ENCODE measurements around the gene SYT1.

Gene SYT1

DNA sequence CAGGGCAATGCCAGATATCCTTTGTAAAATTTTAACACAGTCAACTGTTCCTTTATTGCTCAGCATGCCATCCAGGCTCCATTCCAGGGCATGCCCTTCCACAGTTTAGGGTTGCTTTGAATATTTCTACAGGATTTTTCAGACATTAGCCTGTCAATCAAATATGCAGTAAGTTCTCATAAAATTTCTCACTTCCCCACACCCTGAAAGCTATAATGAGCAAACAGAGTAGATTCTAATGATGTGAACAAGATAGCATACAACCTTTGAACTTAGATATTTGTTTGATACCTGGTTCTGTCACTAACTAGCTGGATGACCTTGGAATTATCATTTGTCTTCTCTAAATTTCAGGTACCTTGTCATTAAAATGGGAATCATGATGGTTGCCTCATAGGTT, 251.2 kb downstream of the SYT1 start:
- no peaks in the 10 kb centered on the region for H3K9me3 ChIP-seq (ENCODE audit: severe bottlenecking)
- no peak for ATAC-seq (ENCODE audit: low read depth)
- TF ChIP-seq, protein P1, sequence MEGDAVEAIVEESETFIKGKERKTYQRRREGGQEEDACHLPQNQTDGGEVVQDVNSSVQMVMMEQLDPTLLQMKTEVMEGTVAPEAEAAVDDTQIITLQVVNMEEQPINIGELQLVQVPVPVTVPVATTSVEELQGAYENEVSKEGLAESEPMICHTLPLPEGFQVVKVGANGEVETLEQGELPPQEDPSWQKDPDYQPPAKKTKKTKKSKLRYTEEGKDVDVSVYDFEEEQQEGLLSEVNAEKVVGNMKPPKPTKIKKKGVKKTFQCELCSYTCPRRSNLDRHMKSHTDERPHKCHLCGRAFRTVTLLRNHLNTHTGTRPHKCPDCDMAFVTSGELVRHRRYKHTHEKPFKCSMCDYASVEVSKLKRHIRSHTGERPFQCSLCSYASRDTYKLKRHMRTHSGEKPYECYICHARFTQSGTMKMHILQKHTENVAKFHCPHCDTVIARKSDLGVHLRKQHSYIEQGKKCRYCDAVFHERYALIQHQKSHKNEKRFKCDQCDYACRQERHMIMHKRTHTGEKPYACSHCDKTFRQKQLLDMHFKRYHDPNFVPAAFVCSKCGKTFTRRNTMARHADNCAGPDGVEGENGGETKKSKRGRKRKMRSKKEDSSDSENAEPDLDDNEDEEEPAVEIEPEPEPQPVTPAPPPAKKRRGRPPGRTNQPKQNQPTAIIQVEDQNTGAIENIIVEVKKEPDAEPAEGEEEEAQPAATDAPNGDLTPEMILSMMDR (IDR thresholded peaks at IDR 0.05; ENCODE audit: poor library complexity, severe bottlenecking) = no peak

DNA sequence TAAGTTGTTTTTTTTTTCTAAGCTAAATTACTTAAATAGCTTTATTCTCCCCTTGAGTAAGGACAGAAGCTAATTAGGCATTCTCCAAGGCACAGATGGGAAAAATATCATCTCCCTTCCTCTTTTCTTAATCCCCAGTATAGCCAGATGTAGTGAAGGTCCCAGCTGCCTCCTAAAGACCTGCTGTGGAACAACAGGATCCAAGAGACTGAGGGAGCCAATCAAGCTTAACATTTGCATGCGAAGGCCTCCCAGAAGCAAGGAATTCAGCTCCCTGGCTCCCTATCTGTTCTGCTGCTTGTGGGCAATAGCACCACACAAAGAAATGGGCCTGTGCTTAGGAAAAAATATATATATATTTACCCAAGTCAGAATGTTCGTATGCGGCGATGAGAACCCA, 255.2 kb downstream of the SYT1 start:
- DNase-seq (ENCODE audit: low spot score) (no peak), ATAC-seq (ENCODE audit: low read depth) (no peak)
- H3K9me3 ChIP-seq (ENCODE audit: severe bottlenecking) = no peaks in the 10 kb centered on the region

More for the DNA sequence above, 251.2 kb downstream of the SYT1 start:
- Histone ChIP-seq H3K27ac (ENCODE audit: poor library complexity, severe bottlenecking) (no peak overlapping the region), H3K27me3 (ENCODE audit: insufficient read depth, poor library complexity, severe bottlenecking) (no peaks in the 10 kb centered on the region), H3K4me1 (ENCODE audit: insufficient read depth, poor library complexity, severe bottlenecking) (no peaks in the 10 kb centered on the region), H3K4me3 (ENCODE audit: severe bottlenecking) (no peak overlapping the region), H3K36me3 (ENCODE audit: low read depth) (no peaks in the 10 kb centered on the region)
- DNase-seq (ENCODE audit: low spot score) = no peak

GRCh38 chr12:79121486-79121885, 256.9 kb downstream of the SYT1 start:
- TF ChIP-seq, protein P1 (IDR thresholded peaks at IDR 0.05; ENCODE audit: poor library complexity, severe bottlenecking) = peak; percentile 45
- H3K27ac ChIP-seq (ENCODE audit: poor library complexity, severe bottlenecking) = no peak overlapping the region
- ATAC-seq (ENCODE audit: low read depth) (peak; percentile 27; the same call in 1 of the 3 replicates), DNase-seq (ENCODE audit: low spot score) (no peak)
- H3K4me3 ChIP-seq (ENCODE audit: severe bottlenecking) = no peak overlapping the region
- no peaks in the 10 kb centered on the region for H3K36me3 ChIP-seq (ENCODE audit: low read depth)
- no peaks in the 10 kb centered on the region for H3K27me3 ChIP-seq (ENCODE audit: insufficient read depth, poor library complexity, severe bottlenecking)
- H3K9me3 ChIP-seq (ENCODE audit: severe bottlenecking) = no peaks in the 10 kb centered on the region
- H3K4me1 ChIP-seq (ENCODE audit: insufficient read depth, poor library complexity, severe bottlenecking) = no peaks in the 10 kb centered on the region

More for the DNA sequence above, 255.2 kb downstream of the SYT1 start:
- Histone ChIP-seq H3K27me3 (ENCODE audit: insufficient read depth, poor library complexity, severe bottlenecking) (no peaks in the 10 kb centered on the region), H3K27ac (ENCODE audit: poor library complexity, severe bottlenecking) (no peak overlapping the region), H3K4me3 (ENCODE audit: severe bottlenecking) (no peak overlapping the region), H3K4me1 (ENCODE audit: insufficient read depth, poor library complexity, severe bottlenecking) (no peaks in the 10 kb centered on the region), H3K36me3 (ENCODE audit: low read depth) (no peaks in the 10 kb centered on the region)
- TF ChIP-seq, protein P1 (IDR thresholded peaks at IDR 0.05; ENCODE audit: poor library complexity, severe bottlenecking) = no peak

DNA sequence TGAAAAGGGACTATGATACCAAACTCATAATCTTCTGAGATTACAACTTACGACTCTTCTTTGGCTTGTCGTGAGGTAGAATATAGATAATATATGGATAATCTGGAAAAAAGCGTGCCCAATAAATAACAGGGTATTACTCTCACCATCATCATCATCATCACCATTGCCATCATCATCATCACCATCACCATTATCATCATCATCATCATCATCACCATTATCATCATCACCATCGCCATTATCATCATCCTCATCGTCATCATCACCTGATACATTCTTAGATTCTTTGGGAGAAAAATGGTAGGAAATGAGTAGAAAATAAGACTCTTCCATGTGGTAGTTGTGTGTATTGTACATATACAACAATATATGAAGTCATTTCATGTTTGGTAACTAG, 259.8 kb downstream of the SYT1 start:
- no peak for DNase-seq (ENCODE audit: low spot score)
- TF ChIP-seq, protein P1 (IDR thresholded peaks at IDR 0.05; ENCODE audit: poor library complexity, severe bottlenecking) = no peak
- Histone ChIP-seq H3K4me3 (ENCODE audit: severe bottlenecking) (no peak overlapping the region), H3K27me3 (ENCODE audit: insufficient read depth, poor library complexity, severe bottlenecking) (no peaks in the 10 kb centered on the region), H3K36me3 (ENCODE audit: low read depth) (no peaks in the 10 kb centered on the region), H3K9me3 (ENCODE audit: severe bottlenecking) (no peaks in the 10 kb centered on the region), H3K4me1 (ENCODE audit: insufficient read depth, poor library complexity, severe bottlenecking) (peaks cover 4% of the 10 kb centered on the region), H3K27ac (ENCODE audit: poor library complexity, severe bottlenecking) (no peak overlapping the region)
- ATAC-seq (ENCODE audit: low read depth) = no peak

DNA sequence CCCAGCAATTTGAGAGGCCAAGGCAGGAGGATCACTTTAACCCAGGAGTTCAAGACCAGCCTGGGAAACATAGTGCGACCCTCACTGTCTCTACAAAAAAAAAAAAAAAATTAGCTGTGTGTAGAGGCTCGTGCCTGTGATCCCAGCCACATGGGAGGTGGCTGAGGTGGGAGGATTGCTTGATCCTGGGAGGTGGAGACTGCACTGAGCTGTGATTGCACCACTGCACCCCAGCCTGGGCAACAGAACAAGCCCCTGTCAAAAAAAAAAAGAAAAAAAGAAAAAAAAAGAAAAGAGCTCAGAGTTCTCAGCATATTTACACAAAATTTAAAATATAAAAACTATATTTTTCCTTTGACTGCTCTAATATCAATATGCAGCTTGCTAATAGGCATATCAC, 260.8 kb downstream of the SYT1 start:
- no peak for ATAC-seq (ENCODE audit: low read depth)

More for the DNA sequence above, 260.8 kb downstream of the SYT1 start:
- Histone ChIP-seq H3K9me3 (ENCODE audit: severe bottlenecking) (no peaks in the 10 kb centered on the region), H3K4me1 (ENCODE audit: insufficient read depth, poor library complexity, severe bottlenecking) (peaks cover 4% of the 10 kb centered on the region), H3K27ac (ENCODE audit: poor library complexity, severe bottlenecking) (no peak overlapping the region), H3K36me3 (ENCODE audit: low read depth) (no peaks in the 10 kb centered on the region), H3K4me3 (ENCODE audit: severe bottlenecking) (no peak overlapping the region), H3K27me3 (ENCODE audit: insufficient read depth, poor library complexity, severe bottlenecking) (no peaks in the 10 kb centered on the region)
- DNase-seq (ENCODE audit: low spot score) = no peak
- TF ChIP-seq, protein P1 (IDR thresholded peaks at IDR 0.05; ENCODE audit: poor library complexity, severe bottlenecking) = no peak

Data from RWPE2 (cell line).